ENCODE results near the gene BICC1.
"Not testable (repeated sequence)": the region's sequence is repeated elsewhere in the genome, so short reads cannot be mapped to it uniquely, and the experiment has no call there.

Gene BICC1

GRCh38 chr10:58827381-58827780 lies 314.7 kb downstream of the BICC1 start:
- DNase-seq (ENCODE audit: low spot score), result no peak

GRCh38 chr10:58829839-58830238 lies 317.2 kb downstream of the BICC1 start:
- DNase-seq (ENCODE audit: low spot score), result no peak

GRCh38 chr10:58830697-58831096 lies 318.0 kb downstream of the BICC1 start:
- DNase-seq (ENCODE audit: low spot score), result no peak

GRCh38 chr10:58833771-58834561 lies 321.3 kb downstream of the BICC1 start:
- DNase-seq (ENCODE audit: low spot score), result no peak

GRCh38 chr10:58836176-58836700 lies 323.6 kb downstream of the BICC1 start:
- no peak for DNase-seq (ENCODE audit: low spot score)

GRCh38 chr10:58836991-58837575 lies 324.4 kb downstream of the BICC1 start:
- no peak for DNase-seq (ENCODE audit: low spot score)

GRCh38 chr10:58837826-58838225 lies 325.2 kb downstream of the BICC1 start:
- no peak for DNase-seq (ENCODE audit: low spot score)

- no peak for DNase-seq (ENCODE audit: low spot score)
Observed at GRCh38 chr10:58838561-58839208, 326.0 kb downstream of the BICC1 start.

- DNase-seq (ENCODE audit: low spot score), result no peak
Observed at GRCh38 chr10:58839771-58840170, 327.1 kb downstream of the BICC1 start.

GRCh38 chr10:58840840-58841435 lies 328.3 kb downstream of the BICC1 start:
- no peak for DNase-seq (ENCODE audit: low spot score)

- DNase-seq (ENCODE audit: low spot score), result no peak
Observed at GRCh38 chr10:58842860-58843376, 330.2 kb downstream of the BICC1 start.

- DNase-seq (ENCODE audit: low spot score), result no peak
Observed at GRCh38 chr10:58843760-58844159, 331.1 kb downstream of the BICC1 start.

- no peak for DNase-seq (ENCODE audit: low spot score)
Observed at GRCh38 chr10:58844680-58845079, 332.0 kb downstream of the BICC1 start.

GRCh38 chr10:58846856-58847255 lies 334.2 kb downstream of the BICC1 start:
- DNase-seq (ENCODE audit: low spot score), result no peak

GRCh38 chr10:58851606-58852005 lies 338.9 kb downstream of the BICC1 start:
- DNase-seq (ENCODE audit: low spot score), result no peak

- no peak for DNase-seq (ENCODE audit: low spot score)
Observed at GRCh38 chr10:58853668-58854067, 341.0 kb downstream of the BICC1 start.

GRCh38 chr10:58854811-58855210 lies 342.1 kb downstream of the BICC1 start:
- DNase-seq (ENCODE audit: low spot score), result no peak

GRCh38 chr10:58856508-58857240 lies 344.0 kb downstream of the BICC1 start:
- peak; percentile 44 for DNase-seq (ENCODE audit: low spot score)

GRCh38 chr10:58857251-58857805 lies 344.7 kb downstream of the BICC1 start:
- no peak for DNase-seq (ENCODE audit: low spot score)

GRCh38 chr10:58858123-58858522 lies 345.5 kb downstream of the BICC1 start:
- not testable (repeated sequence) for DNase-seq (ENCODE audit: low spot score)

- DNase-seq (ENCODE audit: low spot score), result no peak
Observed at GRCh38 chr10:58859526-58859925, 346.9 kb downstream of the BICC1 start.

All from SW480 (cell line).